Stimulated activated CD8-positive, alpha-beta memory T cell treated with anti-CD3 and anti-CD28 coated beads, Interleukin-15, amount 100 ng/mL, for 24 hours (primary cell): ENCODE data around the gene ZC3H13.

Experiments used
- DNase-seq: peaks from one replicate; pipeline ENCODE4 v3.0.0-alpha.2; 2020; ENCODE audit warnings: low read depth

The ZC3H13 gene

GRCh38 chr13:46059405-46059804, 6.9 kb upstream of the ZC3H13 start:
- no peak for DNase-seq

- DNase-seq = no peak
Measured at GRCh38 chr13:46058268-46058667, 5.7 kb upstream of the ZC3H13 start.

GRCh38 chr13:46057256-46058015, 4.9 kb upstream of the ZC3H13 start:
- no peak for DNase-seq

- no peak for DNase-seq
Measured at GRCh38 chr13:46053162-46054012, 841 bp upstream of the ZC3H13 start.

- no peak for DNase-seq
Measured at GRCh38 chr13:46051968-46052318, 603 bp downstream of the ZC3H13 start.

GRCh38 chr13:46050771-46051170, 1.8 kb downstream of the ZC3H13 start:
- no peak for DNase-seq

GRCh38 chr13:46045424-46045823, 7.1 kb downstream of the ZC3H13 start:
- DNase-seq = no peak

- DNase-seq = no peak
Measured at GRCh38 chr13:46043647-46044046, 8.9 kb downstream of the ZC3H13 start.

GRCh38 chr13:46041419-46041839, 11.1 kb downstream of the ZC3H13 start:
- no peak for DNase-seq

- DNase-seq = no peak
Measured at GRCh38 chr13:46040763-46041162, 11.8 kb downstream of the ZC3H13 start.

GRCh38 chr13:46039411-46040182, 12.9 kb downstream of the ZC3H13 start:
- DNase-seq = no peak

- DNase-seq = no peak
Measured at GRCh38 chr13:46038296-46038695, 14.2 kb downstream of the ZC3H13 start.

- DNase-seq = no peak
Measured at GRCh38 chr13:46035066-46035465, 17.5 kb downstream of the ZC3H13 start.

- no peak for DNase-seq
Measured at GRCh38 chr13:46032341-46032740, 20.2 kb downstream of the ZC3H13 start.

GRCh38 chr13:46031581-46032263, 20.8 kb downstream of the ZC3H13 start:
- no peak for DNase-seq

- DNase-seq = no peak
Measured at GRCh38 chr13:46025157-46025556, 27.4 kb downstream of the ZC3H13 start.

- DNase-seq = no peak
Measured at GRCh38 chr13:46022481-46022880, 30.1 kb downstream of the ZC3H13 start.

- DNase-seq = no peak
Measured at GRCh38 chr13:46016216-46016615, 36.3 kb downstream of the ZC3H13 start.

- DNase-seq = no peak
Measured at GRCh38 chr13:46015366-46015765, 37.2 kb downstream of the ZC3H13 start.

GRCh38 chr13:46012404-46012803, 40.1 kb downstream of the ZC3H13 start:
- DNase-seq = no peak

- no peak for DNase-seq
Measured at GRCh38 chr13:46010148-46010547, 42.4 kb downstream of the ZC3H13 start.

- DNase-seq = no peak
Measured at GRCh38 chr13:46008631-46009030, 43.9 kb downstream of the ZC3H13 start.
